ENCODE results near the gene NYNRIN.

DNA sequence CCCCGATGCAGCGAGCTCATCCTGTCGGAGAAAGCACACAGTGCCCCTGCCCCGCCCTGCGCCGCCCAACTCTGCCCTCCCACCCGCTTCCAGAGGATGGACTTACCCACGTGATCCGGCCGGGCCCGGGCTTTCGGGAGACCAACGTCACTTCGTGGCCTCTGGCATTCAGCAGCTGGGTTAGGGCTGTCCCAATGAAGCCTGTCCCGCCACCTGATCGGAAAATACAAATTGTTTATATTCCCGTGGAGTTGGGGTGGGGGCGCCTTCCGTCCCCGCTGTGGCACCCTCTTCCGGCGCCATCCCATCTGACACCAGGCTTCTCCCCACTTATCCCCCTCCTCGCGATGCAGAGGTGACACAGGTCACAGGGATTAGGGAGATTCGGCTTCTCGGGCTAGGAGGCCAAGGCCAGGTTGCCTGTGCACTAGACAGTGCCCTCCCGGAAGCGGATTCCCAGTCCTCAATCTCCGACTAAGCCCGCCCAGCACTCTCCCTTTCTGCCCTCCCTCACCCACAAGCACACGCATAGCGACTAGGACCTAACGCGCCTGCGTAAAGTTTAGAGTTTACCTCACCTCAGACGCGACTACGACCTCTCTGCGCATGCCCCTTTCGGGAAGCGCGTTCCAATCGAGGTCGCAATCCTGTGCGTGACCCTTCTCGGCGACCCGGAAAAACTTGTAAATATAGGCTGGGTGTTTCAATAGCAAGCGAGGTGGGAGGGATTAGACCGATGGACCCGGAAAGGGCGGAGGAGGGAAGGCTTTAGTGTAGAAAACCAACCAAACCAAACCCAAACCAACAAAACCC, 43.6 kb downstream of the NYNRIN start, which contains the start of gene SDR39U1:
- TF ChIP-seq, protein P1, sequence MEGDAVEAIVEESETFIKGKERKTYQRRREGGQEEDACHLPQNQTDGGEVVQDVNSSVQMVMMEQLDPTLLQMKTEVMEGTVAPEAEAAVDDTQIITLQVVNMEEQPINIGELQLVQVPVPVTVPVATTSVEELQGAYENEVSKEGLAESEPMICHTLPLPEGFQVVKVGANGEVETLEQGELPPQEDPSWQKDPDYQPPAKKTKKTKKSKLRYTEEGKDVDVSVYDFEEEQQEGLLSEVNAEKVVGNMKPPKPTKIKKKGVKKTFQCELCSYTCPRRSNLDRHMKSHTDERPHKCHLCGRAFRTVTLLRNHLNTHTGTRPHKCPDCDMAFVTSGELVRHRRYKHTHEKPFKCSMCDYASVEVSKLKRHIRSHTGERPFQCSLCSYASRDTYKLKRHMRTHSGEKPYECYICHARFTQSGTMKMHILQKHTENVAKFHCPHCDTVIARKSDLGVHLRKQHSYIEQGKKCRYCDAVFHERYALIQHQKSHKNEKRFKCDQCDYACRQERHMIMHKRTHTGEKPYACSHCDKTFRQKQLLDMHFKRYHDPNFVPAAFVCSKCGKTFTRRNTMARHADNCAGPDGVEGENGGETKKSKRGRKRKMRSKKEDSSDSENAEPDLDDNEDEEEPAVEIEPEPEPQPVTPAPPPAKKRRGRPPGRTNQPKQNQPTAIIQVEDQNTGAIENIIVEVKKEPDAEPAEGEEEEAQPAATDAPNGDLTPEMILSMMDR (IDR thresholded peaks at IDR 0.05) = peak in 2 of 12 donors; percentile 11 to 18
- peak; percentile 34 to 90 for TF ChIP-seq POLR2A (IDR thresholded peaks at IDR 0.05)
